Measurements from ENCODE around the gene CARD14.

DNA sequence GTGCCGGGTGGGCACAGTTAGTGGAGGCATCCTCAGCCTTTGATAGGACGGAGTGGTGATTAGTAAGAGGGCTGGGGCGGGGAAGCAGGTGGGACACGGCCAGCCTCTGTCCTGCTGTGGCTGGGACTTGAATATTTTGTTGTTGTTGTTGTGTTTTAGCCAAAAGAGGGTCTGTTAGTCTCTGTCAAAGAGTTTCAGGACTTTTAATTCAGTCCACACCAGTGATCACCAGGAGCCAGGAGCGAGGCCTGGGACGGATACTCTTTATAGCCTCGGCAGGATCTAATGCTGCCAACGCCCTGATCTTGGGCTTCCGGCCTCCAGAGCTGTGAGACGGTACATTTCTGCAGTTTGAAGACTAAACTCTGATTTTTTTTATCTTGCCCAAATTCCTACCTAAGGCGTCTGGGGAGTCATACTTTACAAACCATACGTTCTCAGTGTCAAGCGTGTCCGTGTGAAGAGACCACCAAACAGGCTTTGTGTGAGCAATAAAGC, 87.9 kb downstream of the CARD14 start:
- TF ChIP-seq, protein P1, sequence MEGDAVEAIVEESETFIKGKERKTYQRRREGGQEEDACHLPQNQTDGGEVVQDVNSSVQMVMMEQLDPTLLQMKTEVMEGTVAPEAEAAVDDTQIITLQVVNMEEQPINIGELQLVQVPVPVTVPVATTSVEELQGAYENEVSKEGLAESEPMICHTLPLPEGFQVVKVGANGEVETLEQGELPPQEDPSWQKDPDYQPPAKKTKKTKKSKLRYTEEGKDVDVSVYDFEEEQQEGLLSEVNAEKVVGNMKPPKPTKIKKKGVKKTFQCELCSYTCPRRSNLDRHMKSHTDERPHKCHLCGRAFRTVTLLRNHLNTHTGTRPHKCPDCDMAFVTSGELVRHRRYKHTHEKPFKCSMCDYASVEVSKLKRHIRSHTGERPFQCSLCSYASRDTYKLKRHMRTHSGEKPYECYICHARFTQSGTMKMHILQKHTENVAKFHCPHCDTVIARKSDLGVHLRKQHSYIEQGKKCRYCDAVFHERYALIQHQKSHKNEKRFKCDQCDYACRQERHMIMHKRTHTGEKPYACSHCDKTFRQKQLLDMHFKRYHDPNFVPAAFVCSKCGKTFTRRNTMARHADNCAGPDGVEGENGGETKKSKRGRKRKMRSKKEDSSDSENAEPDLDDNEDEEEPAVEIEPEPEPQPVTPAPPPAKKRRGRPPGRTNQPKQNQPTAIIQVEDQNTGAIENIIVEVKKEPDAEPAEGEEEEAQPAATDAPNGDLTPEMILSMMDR (conservative IDR thresholded peaks at IDR 0.05; ENCODE audit: low read depth in 2 of 2), result no peak
- no peak for TF ChIP-seq CREB1 (CRISPR knock-in tag; IDR thresholded peaks at IDR 0.05; ENCODE audit: low read depth)
- TF ChIP-seq EZH2 (IDR thresholded peaks at IDR 0.05; ENCODE audit: low read depth, unreplicated experiment), result no peak
- TF ChIP-seq ZNF114 (CRISPR knock-in tag; IDR thresholded peaks at IDR 0.05), result no peak
- TF ChIP-seq POLR2AphosphoS5 (IDR thresholded peaks at IDR 0.05; ENCODE audit: low read depth), result no peak
- TF ChIP-seq, protein P2, sequence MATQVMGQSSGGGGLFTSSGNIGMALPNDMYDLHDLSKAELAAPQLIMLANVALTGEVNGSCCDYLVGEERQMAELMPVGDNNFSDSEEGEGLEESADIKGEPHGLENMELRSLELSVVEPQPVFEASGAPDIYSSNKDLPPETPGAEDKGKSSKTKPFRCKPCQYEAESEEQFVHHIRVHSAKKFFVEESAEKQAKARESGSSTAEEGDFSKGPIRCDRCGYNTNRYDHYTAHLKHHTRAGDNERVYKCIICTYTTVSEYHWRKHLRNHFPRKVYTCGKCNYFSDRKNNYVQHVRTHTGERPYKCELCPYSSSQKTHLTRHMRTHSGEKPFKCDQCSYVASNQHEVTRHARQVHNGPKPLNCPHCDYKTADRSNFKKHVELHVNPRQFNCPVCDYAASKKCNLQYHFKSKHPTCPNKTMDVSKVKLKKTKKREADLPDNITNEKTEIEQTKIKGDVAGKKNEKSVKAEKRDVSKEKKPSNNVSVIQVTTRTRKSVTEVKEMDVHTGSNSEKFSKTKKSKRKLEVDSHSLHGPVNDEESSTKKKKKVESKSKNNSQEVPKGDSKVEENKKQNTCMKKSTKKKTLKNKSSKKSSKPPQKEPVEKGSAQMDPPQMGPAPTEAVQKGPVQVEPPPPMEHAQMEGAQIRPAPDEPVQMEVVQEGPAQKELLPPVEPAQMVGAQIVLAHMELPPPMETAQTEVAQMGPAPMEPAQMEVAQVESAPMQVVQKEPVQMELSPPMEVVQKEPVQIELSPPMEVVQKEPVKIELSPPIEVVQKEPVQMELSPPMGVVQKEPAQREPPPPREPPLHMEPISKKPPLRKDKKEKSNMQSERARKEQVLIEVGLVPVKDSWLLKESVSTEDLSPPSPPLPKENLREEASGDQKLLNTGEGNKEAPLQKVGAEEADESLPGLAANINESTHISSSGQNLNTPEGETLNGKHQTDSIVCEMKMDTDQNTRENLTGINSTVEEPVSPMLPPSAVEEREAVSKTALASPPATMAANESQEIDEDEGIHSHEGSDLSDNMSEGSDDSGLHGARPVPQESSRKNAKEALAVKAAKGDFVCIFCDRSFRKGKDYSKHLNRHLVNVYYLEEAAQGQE (IDR thresholded peaks at IDR 0.05; ENCODE audit: unreplicated experiment), result no peak
- TF ChIP-seq EZH2phosphoT487 (IDR thresholded peaks at IDR 0.05; ENCODE audit: unreplicated experiment), result no peak
- TF ChIP-seq ZNF331 (CRISPR knock-in tag; IDR thresholded peaks at IDR 0.05; ENCODE audit: low read depth), result no peak
- TF ChIP-seq, protein P3, sequence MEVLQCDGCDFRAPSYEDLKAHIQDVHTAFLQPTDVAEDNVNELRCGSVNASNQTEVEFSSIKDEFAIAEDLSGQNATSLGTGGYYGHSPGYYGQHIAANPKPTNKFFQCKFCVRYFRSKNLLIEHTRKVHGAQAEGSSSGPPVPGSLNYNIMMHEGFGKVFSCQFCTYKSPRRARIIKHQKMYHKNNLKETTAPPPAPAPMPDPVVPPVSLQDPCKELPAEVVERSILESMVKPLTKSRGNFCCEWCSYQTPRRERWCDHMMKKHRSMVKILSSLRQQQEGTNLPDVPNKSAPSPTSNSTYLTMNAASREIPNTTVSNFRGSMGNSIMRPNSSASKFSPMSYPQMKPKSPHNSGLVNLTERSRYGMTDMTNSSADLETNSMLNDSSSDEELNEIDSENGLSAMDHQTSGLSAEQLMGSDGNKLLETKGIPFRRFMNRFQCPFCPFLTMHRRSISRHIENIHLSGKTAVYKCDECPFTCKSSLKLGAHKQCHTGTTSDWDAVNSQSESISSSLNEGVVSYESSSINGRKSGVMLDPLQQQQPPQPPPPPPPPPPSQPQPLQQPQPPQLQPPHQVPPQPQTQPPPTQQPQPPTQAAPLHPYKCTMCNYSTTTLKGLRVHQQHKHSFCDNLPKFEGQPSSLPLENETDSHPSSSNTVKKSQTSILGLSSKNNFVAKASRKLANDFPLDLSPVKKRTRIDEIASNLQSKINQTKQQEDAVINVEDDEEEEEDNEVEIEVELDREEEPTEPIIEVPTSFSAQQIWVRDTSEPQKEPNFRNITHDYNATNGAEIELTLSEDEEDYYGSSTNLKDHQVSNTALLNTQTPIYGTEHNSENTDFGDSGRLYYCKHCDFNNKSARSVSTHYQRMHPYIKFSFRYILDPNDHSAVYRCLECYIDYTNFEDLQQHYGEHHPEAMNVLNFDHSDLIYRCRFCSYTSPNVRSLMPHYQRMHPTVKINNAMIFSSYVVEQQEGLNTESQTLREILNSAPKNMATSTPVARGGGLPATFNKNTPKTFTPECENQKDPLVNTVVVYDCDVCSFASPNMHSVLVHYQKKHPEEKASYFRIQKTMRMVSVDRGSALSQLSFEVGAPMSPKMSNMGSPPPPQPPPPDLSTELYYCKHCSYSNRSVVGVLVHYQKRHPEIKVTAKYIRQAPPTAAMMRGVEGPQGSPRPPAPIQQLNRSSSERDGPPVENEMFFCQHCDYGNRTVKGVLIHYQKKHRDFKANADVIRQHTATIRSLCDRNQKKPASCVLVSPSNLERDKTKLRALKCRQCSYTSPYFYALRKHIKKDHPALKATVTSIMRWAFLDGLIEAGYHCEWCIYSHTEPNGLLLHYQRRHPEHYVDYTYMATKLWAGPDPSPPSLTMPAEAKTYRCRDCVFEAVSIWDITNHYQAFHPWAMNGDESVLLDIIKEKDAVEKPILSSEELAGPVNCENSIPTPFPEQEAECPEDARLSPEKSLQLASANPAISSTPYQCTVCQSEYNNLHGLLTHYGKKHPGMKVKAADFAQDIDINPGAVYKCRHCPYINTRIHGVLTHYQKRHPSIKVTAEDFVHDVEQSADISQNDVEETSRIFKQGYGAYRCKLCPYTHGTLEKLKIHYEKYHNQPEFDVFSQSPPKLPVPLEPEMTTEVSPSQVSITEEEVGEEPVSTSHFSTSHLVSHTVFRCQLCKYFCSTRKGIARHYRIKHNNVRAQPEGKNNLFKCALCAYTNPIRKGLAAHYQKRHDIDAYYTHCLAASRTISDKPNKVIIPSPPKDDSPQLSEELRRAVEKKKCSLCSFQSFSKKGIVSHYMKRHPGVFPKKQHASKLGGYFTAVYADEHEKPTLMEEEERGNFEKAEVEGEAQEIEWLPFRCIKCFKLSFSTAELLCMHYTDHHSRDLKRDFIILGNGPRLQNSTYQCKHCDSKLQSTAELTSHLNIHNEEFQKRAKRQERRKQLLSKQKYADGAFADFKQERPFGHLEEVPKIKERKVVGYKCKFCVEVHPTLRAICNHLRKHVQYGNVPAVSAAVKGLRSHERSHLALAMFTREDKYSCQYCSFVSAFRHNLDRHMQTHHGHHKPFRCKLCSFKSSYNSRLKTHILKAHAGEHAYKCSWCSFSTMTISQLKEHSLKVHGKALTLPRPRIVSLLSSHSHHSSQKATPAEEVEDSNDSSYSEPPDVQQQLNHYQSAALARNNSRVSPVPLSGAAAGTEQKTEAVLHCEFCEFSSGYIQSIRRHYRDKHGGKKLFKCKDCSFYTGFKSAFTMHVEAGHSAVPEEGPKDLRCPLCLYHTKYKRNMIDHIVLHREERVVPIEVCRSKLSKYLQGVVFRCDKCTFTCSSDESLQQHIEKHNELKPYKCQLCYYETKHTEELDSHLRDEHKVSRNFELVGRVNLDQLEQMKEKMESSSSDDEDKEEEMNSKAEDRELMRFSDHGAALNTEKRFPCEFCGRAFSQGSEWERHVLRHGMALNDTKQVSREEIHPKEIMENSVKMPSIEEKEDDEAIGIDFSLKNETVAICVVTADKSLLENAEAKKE (CRISPR knock-in tag; IDR thresholded peaks at IDR 0.05), result no peak
- no peak for TF ChIP-seq JUNB (IDR thresholded peaks at IDR 0.05; ENCODE audit: unreplicated experiment)
